Fibroblast of gingiva (primary cell): ENCODE results near the gene ARHGAP44.
"Not testable (repeated sequence)": the region's sequence is repeated elsewhere in the genome, so short reads cannot be mapped to it uniquely, and the experiment has no call there.

Source experiments
- DNase-seq: peaks from one replicate; pipeline ENCODE4 v3.0.0-alpha.2; 2011; ENCODE audit warnings: low read depth

Gene ARHGAP44

DNA sequence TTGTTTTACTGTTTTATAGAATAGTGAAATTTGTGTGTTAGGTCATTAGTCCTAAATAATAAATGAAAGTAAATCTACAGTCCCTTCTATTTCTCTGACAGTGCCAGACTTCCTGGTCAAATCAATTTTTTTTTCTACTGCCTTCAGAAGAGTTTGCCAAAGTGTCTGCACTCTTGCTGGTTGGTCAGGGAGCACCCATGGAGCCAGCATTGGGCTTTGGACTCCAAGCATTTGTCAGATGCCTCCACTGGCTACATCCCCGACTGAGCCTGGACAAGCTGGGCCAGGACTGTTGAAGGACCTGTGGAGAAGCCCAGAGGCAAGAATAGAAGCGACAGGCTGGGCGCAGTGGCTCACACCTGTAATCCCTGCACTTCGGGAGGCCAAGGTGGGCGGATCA is 174.9 kb downstream of the ARHGAP44 start:
- no peak for DNase-seq

DNA sequence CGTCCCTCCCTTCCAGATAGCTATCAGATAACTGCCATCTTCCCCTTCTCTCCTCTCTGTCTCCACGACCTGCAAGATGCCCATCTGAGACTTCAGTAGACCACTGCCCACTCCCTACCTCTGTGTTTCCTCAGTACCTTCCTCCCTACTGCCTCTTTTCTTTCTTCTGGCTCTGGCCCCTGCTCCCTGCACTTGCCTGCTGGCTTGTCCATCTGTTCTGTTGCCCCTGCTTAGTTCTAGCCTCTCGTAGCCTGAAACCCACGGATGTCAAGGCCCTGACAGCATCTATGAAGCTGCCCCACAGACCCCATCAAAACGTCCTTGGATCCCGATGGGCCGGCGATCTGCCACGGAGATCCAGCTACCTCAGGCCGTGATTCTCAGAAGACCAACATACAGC is 175.5 kb downstream of the ARHGAP44 start:
- DNase-seq: no peak

DNA sequence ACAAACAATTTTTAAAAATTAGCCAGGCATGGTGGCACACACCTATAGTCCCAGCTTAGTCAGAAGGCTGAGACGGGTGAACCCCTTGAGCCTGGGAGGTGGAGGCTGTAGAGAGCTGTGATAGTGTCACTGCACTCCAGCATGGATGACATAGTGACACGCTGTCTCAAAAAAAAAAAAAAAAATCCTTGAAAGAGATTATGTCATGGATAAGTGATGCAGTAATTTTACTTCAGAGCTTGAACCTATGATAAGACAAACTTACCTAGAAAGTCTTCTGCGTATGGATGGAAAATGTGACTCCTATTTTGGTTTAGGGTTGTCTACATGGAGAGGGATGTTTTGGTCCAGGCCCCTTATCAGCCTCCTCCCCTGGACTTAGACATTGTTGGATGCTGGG is 176.7 kb downstream of the ARHGAP44 start:
- no peak for DNase-seq

DNA sequence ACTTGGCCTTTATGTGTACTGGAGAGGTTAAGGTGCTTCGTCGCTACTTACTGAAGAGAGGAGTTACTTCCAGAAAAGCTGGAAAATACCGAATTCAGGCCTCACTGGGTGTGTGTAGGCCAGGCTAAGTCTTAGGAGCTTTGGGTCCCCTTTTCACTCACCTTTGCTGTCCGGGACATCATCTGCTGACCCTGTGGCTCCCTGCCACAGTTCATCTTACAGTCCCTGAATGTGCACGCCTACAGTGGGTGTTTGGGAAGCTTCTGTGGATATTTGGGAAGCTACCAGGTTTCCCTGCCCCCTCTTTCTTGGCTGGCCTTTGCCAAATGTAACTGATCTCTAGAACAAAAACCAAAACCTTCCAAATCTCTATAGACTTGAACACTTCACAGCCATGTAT is 177.1 kb downstream of the ARHGAP44 start:
- DNase-seq: no peak

DNA sequence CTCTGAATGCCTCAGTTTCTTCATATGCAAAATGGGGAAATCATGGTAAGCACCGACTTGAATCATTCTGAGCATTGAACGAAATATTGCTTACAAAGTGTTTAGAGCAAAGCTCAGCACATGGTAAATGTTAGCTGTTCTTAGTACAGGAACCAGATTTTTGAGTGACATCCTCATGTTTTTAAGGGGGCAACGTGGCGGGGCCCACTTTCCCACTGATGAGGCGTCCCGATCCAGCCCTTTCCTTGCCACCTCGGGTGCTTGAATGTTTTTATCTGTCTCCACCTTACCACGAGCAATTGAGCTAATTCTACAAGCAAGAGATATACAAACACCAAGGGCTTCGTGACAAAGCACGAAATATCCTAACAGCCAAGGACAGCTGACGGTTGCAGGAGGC is 178.7 kb downstream of the ARHGAP44 start:
- no peak for DNase-seq

DNA sequence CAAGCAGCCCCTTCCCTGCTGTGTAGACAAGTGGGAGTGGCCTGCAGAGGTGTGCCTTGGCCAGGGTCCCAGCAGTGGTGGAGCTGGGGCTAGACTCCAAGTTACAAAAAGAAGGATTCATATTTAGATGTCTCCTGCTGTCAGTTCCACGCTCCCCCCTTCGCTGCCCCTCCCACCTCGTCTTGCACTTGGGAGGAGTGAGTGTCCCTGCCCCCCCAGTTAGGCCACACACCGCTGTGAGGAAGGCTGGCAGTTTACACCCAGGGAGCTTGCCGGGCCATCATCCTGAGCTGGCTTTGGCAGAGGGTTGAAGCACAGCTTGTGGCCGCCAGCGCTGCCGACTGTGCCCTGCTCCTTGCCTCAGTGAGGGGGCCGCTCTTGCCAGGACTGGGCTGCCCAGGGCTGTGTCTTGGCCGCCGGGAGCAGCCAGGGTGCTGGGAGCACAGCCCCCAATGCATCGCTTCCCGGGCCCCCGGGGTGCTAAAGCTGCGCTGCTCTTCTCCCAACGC is 184.3 kb downstream of the ARHGAP44 start:
- no peak for DNase-seq

DNA sequence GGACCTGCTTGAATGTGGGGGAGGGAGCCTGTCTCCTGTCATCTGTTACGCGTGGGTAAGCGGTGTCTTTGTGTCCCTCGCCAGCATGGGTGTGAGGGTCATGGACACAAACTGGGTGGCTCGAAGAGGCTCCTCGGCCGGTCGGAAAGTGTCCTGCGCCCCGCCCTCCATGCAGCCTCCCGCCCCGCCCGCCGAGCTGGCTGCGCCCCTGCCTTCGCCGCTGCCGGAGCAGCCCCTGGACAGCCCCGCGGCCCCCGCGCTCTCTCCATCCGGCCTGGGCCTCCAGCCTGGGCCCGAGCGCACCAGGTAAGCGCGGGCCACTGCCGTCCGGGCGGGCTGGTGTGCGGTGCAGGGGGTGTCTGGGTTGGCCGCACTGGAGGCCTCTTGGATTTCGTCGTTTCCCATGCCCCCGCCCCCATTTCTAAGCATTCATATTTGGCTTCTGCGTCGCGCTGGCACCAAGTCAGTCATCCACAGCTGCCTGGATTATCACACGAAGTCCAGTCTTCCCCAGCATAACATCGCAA is 184.8 kb downstream of the ARHGAP44 start:
- DNase-seq: no peak

DNA sequence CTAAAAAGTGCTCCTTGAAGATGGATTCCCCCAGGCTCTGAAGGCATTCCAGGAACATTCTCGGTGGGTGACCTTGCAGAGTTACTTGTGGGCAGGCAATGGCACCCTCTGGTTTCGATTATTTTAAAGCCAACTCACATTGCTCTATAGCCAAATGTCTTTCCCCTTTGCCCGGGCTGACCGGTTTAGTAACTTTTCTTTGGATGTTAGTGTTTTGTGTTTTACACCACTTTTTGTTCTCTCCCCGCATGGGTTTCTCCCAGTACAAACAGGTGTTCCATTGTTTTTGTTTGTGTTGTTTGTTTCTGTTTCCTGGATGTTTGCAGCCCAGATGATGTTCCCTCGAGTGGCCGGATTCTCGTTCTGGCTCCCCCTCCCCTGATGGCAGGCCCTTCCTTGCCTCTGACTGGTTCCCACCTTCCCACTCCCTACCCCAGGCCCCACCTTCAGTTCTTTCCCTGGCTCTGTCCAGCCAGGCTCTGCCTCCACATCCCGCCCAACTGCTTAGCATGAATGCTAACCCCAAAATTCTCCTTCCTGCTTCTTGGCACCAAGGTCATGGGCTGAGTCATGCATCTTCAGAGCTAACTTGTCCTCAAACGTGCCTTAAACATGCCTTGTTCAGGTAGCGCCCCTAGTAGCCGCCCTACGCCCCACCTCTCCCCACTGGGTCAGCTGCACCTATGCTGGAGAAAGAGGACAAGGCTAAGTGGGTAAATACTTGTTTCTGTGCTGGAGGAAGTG is 187.9 kb downstream of the ARHGAP44 start:
- DNase-seq: no peak

DNA sequence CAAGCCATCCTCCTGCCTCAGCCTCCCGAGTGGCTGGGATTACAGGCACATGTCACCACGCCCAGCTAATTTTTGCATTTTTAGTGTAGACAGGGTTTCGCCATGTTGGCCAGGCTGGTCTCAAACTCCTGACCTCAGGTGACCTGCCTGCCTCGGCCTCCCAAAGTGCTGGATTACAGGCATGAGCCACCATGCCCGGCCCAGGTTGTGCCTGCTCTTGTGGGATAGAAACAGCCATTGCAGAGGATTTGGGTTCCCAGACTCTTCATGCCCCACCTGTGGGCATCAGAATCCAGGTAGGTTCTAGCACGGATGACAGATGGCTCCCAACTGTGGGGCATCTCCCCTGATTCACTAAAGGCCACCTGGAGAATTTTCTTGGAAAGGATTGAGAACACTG is 189.5 kb downstream of the ARHGAP44 start:
- DNase-seq: not testable (repeated sequence)

DNA sequence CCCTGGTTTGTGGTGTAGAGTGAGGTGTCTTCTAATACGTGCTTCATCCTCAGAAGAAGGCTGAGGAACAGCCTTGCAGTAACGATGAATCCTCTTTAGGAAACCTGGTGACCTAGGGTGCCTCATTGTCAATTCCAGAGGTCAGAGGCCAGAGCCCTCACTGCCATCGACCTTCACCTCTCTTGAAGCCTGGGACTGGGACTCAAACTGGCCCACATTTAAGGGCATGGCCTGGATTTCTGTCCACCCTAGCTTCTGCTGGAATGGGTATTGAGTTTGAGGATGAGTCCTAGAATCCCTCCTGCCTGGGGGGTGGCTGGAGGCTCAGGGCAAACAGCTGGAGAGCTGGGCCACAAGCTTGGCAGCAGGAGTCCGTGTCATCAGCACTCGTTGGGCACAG is 189.9 kb downstream of the ARHGAP44 start:
- no peak for DNase-seq

DNA sequence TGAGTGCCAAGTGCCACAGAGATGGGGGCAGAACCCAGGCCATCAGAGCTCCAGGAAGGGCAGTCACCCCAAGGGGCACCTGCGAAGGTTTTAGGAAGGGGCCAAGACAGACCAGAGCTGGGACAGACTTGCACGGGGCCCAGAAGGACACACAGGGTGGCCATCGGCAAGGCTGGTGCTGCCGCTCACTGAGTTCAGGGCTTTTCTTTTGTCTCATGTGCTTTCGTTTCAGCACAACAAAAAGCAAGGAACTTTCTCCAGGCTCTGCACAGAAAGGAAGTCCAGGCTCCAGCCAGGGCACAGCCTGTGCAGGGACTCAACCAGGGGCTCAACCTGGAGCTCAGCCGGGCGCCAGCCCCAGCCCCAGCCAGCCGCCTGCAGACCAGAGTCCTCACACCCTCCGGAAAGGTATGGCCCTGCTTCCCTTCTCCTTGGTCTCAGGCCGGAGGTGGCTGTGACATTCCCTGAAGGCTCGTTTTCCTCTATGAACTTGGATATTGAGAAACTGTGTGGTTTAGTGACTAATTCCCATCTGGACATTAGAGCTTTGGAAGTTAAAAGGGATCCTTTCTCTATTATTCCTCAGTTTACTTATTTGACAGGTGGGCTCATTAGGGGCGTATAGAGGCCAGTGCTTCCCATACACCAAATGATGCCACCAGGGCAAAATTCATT is 190.7 kb downstream of the ARHGAP44 start:
- no peak for DNase-seq

DNA sequence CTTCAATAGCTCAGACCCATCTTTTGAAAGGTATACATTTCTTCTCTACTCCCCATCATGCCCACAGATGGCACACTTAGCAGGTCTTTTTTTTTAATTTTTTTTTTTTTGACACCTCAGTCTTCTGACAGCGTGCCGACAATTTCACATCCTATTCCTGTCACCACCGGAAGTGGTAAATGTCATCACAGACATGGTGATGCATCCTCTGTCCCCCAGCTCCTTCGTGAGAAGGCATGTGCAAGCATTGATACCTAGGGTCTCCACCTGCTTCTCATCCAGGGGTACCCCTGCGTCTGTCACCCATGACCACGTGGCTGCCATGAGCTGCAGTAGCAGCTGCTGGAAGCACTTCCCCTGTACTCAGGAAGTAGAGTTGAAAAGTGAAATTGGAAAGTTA is 192.9 kb downstream of the ARHGAP44 start:
- DNase-seq: no peak

DNA sequence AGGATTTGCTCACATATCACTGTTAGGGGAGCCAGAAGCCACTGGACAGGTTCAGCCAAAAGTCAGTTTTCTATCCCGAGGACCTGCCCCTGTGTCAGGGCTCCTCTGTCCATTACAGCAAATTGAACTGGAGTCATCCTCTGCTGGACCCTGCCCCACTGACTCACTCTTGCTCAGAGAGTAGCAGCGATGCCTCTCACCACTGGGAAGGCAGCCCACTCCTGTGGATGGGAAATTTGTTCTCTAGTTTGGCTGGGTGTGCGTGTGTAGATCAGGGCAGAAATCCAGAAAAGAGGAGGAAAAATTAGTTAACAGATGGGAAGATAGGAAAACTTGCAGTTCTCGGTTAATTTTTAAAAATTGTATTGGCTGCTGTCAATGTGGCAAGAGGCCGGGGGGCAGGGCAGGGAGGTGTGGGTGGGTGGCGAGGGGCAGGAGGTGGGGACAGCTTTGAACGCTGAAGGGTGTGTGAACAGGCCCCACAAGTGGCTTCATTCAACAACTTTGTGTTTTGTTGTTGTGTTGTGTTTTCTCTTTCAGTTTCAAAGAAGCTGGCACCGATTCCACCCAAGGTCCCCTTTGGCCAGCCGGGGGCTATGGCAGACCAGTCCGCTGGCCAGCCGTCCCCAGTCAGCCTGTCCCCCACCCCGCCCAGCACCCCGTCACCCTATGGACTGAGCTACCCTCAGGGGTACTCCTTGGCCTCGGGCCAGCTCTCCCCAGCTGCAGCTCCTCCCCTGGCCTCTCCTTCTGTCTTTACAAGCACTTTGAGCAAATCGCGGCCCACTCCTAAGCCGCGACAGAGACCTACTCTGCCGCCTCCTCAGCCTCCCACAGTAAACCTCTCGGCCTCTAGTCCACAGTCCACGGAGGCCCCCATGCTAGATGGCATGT is 194.9 kb downstream of the ARHGAP44 start:
- peak; percentile 75 for DNase-seq

DNA sequence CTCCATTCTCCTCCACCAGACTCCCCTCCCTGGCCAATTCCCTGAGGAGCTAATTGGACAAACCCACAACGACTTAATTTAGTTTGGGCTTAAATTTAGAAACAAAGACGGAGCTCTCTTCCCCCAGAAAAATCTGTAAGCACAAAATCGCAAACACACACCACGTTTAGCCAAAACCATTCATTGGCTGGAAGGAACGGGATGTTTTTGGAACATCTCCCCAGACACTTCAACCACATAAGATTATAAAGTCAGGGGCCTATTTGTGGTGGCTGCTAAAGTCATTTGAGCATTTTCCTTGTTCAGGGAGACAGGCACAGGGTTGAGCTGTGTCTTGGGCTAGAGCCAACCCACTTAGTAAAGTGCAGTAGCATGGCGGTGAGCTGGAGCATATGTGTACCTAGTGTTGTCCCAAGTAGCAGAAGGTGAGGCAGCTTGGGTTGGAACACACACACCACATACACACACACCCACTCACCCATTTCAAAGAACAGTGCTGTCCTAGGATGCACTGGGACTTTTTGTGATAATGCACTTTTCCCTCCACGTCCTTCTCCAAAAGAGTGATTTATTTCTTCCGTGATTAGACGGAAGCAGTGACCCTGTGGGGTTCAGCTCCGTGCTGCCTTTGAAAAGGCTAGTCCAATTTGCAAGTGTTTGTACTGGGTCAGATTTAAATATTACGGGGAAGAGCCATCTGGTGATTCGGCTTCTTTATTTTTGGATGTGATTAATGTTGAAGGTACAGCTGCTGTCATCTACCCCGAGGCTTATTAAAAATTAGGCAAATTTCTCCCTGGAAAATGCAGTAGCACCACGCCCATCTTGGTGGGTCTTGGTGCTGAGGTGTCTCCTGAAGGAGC is 196.4 kb downstream of the ARHGAP44 start:
- DNase-seq: no peak

DNA sequence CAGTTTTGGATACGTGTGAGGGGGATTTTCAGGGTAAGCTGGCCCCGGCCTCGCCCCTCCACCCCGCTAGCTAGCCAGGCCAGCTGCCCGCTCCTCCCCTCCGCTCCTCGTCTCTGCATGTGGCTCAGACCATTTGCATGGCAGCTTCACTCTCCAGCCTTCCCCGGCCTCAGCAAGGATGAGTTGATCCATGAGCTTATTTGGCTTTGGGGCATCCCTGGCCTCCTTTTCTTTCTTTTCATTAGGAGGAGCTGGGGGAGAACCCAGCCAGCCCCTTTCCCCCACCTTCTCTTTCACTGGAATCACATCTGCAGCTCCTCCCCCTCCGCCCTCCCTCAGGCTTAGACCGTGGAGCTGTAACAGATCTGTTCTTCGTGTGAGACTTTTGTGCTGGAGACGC is 197.8 kb downstream of the ARHGAP44 start:
- no peak for DNase-seq

DNA sequence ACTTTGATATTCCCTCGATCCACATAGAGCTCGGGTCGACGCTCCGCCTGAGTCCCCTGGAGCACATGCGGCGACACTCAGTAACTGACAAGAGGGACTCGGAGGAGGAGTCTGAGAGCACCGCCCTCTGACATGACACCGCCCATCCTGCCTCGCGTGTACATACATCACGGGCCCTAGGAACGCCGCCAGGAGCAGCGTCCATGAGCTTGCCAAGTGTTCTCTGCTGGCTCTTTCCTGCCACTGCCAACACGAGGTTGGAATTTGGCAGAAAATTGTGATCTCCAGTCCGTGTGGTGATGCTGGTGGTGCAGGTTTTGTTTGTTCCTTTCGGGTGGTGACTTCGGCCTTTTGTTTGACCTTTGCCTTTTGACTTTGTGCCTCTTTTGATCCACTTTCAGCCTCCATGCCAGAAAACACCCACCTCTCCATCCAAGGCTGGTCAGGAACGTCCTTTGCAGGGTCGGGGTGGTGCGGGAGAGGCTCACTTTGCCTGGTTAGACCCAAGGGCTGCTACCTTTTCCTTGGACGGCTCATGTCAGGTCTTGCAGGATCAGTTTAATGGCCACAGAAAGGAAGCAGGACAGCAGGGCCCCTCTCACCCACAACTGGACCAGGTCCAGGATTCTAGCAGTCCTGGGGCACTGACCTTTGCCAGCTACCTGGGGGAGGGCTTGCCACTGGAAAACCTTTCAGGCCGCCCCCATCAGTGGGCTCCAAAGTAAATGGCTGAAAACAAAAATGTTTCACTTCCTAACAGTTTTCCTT is 200.9 kb downstream of the ARHGAP44 start:
- no peak for DNase-seq

DNA sequence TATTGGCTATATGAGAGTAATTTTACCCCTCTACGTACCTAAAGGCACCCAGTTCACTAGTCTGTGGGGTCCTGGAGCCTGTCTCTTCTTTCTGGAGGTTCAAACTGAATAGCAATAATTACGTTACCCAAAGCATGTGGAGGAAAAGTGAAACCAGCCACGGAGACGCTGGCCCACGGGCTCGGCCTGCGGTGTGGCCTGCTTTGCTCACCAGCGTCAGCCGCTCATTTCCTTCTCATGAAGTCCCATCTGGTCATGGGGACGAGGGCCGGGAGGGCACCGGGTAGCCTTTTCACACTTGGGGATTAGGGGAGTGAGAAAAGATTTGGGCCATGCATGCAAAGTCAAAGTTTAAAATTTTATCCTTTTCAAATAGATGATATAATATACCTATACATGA is 201.6 kb downstream of the ARHGAP44 start:
- no peak for DNase-seq

DNA sequence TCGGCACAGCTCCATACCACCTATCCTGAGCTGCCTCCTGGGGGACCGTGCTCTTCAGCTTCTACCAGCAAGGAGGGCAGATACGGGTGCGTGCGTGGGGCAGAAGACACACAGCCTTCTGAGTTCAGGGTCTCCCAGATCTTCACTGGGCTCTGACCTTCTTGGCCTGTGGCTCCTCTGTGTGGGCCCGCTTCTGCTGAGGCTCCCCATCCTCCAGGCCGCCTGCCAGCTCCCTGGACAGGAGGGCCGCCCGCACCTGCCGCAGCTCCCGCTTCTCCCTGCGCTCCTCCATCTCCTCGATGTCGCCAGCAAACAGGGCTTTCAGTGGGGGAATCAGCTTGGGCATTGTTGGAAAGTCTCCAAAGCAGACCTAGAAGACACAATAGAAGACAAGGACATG is 203.4 kb downstream of the ARHGAP44 start:
- no peak for DNase-seq

DNA sequence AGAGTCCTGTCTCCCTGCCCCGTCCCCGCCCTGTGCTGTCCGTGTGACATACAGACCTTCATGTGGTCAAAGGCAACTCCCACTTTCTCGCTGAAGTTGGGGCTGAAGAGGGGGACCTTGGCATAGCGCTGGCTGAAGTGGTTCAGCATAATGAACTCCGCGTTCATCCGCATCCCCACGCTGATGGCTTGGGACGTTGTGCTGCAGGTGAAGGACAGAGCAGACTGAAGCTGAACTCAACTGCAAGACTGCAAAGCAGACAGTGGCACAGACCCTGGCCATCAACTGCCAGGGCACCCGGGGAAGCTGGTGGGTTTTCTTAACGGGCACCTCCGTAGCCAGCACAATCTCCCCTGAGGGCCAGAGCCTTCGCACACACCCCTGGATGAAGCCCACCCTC is 204.3 kb downstream of the ARHGAP44 start:
- no peak for DNase-seq

DNA sequence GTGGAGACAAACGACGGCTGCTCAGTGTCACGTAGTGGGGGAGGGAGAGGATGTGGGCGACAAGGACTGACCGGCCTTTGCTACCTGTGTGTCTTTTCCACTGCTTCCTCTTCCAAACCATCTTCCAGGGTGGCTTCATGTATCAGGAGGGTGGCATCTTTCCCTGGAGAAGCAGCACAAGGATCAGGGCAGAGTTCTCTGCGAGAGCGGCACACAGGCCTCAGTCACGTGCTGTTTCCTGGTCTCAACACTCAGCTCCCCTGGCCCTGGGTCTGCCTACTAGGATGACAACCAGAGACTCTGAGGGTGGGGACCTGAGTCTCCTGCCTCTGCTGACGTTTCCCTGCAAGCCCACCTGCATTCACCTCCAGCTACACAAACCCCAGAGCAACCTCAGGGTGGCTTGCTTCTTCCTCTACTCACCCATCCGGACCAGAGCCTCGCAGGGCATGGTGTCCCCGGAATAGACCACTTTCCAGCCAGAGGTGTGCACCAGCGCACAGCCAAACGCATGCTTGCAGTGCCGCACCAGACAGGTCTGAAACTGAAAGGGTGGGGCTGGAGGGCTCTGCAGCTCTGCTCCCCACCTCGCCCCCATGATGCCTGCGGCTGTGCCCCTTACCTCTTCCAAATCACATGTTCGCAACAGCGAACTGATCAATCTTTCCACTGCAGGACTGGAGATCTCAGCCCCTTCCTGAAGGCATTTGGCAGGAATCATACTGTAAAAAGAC is 205.2 kb downstream of the ARHGAP44 start:
- DNase-seq: no peak
